ENCODE measurements around the gene ZNF491. TPM values are rescaled to one million over a fixed set of nuclear protein-coding genes. Genes with fewer than 3 reads are reported as not detected.

ZNF491 gene
- total RNA-seq, 1 donor from 2014 or later, result not detected

- DNase-seq (ENCODE audit: low spot score), result no peak
- TF ChIP-seq CTCF (IDR thresholded peaks at IDR 0.05; ENCODE audit: unreplicated experiment), result no peak
- Mint-ChIP-seq H3K27ac (ENCODE audit: unreplicated experiment) (no peak overlapping the region), H3K4me1 (ENCODE audit: unreplicated experiment) (no peaks in the 10 kb centered on the region), H3K27me3 (ENCODE audit: unreplicated experiment) (peaks cover 2% of the 10 kb centered on the region), H3K36me3 (ENCODE audit: low read depth, unreplicated experiment) (no peaks in the 10 kb centered on the region), H3K9me3 (ENCODE audit: unreplicated experiment) (peaks cover 30% of the 10 kb centered on the region), H3K4me3 (ENCODE audit: unreplicated experiment) (no peak overlapping the region)
These were observed 8.2 kb downstream of the ZNF491 start for GRCh38 chr19:11806354-11807098.

GRCh38 chr19:11807099-11807380 lies 8.7 kb downstream of the ZNF491 start:
- H3K9me3 Mint-ChIP-seq (ENCODE audit: unreplicated experiment), result peaks cover 30% of the 10 kb centered on the region
- no peak overlapping the region for H3K4me3 Mint-ChIP-seq (ENCODE audit: unreplicated experiment)
- no peak for TF ChIP-seq CTCF (IDR thresholded peaks at IDR 0.05; ENCODE audit: unreplicated experiment)
- H3K4me1 Mint-ChIP-seq (ENCODE audit: unreplicated experiment), result no peaks in the 10 kb centered on the region
- peaks cover 2% of the 10 kb centered on the region for H3K27me3 Mint-ChIP-seq (ENCODE audit: unreplicated experiment)
- DNase-seq (ENCODE audit: low spot score), result no peak
- no peak overlapping the region for H3K27ac Mint-ChIP-seq (ENCODE audit: unreplicated experiment)
- H3K36me3 Mint-ChIP-seq (ENCODE audit: low read depth, unreplicated experiment), result no peaks in the 10 kb centered on the region

- no peak for TF ChIP-seq CTCF (IDR thresholded peaks at IDR 0.05; ENCODE audit: unreplicated experiment)
- DNase-seq (ENCODE audit: low spot score), result no peak
- H3K9me3 Mint-ChIP-seq (ENCODE audit: unreplicated experiment), result peaks cover 30% of the 10 kb centered on the region
- no peak overlapping the region for H3K27ac Mint-ChIP-seq (ENCODE audit: unreplicated experiment)
- no peak overlapping the region for H3K4me3 Mint-ChIP-seq (ENCODE audit: unreplicated experiment)
- no peaks in the 10 kb centered on the region for H3K36me3 Mint-ChIP-seq (ENCODE audit: low read depth, unreplicated experiment)
- no peaks in the 10 kb centered on the region for H3K4me1 Mint-ChIP-seq (ENCODE audit: unreplicated experiment)
- peaks cover 3% of the 10 kb centered on the region for H3K27me3 Mint-ChIP-seq (ENCODE audit: unreplicated experiment)
These were observed 15.3 kb downstream of the ZNF491 start for GRCh38 chr19:11813703-11814028.

- TF ChIP-seq CTCF (IDR thresholded peaks at IDR 0.05; ENCODE audit: unreplicated experiment), result no peak
- Mint-ChIP-seq H3K27ac (ENCODE audit: unreplicated experiment) (no peak within 1 kb of the TSS), H3K4me1 (ENCODE audit: unreplicated experiment) (no peaks in the 10 kb centered on the region), H3K9me3 (ENCODE audit: unreplicated experiment) (peaks cover 30% of the 10 kb centered on the region), H3K27me3 (ENCODE audit: unreplicated experiment) (peaks cover 3% of the 10 kb centered on the region), H3K36me3 (ENCODE audit: low read depth, unreplicated experiment) (no peaks in the 10 kb centered on the region), H3K4me3 (ENCODE audit: unreplicated experiment) (no peak within 1 kb of the TSS)
- DNase-seq (ENCODE audit: low spot score), result no peak
These were observed 15.8 kb downstream of the ZNF491 start, which contains the start of gene ZNF440 for GRCh38 chr19:11814029-11814699. Gene ZNF440 (plus strand): TSS chr19:11814273. CDS start chr19:11814448, 175 bp downstream.

GRCh38 chr19:11814700-11815035 lies 16.3 kb downstream of the ZNF491 start:
- Mint-ChIP-seq H3K4me3 (ENCODE audit: unreplicated experiment) (no peak overlapping the region), H3K9me3 (ENCODE audit: unreplicated experiment) (peaks cover 30% of the 10 kb centered on the region), H3K27ac (ENCODE audit: unreplicated experiment) (no peak overlapping the region), H3K27me3 (ENCODE audit: unreplicated experiment) (peaks cover 3% of the 10 kb centered on the region), H3K36me3 (ENCODE audit: low read depth, unreplicated experiment) (no peaks in the 10 kb centered on the region), H3K4me1 (ENCODE audit: unreplicated experiment) (no peaks in the 10 kb centered on the region)
- DNase-seq (ENCODE audit: low spot score), result no peak
- TF ChIP-seq CTCF (IDR thresholded peaks at IDR 0.05; ENCODE audit: unreplicated experiment), result no peak
